ENCODE results near the gene MGAT5B.

MGAT5B gene

DNA sequence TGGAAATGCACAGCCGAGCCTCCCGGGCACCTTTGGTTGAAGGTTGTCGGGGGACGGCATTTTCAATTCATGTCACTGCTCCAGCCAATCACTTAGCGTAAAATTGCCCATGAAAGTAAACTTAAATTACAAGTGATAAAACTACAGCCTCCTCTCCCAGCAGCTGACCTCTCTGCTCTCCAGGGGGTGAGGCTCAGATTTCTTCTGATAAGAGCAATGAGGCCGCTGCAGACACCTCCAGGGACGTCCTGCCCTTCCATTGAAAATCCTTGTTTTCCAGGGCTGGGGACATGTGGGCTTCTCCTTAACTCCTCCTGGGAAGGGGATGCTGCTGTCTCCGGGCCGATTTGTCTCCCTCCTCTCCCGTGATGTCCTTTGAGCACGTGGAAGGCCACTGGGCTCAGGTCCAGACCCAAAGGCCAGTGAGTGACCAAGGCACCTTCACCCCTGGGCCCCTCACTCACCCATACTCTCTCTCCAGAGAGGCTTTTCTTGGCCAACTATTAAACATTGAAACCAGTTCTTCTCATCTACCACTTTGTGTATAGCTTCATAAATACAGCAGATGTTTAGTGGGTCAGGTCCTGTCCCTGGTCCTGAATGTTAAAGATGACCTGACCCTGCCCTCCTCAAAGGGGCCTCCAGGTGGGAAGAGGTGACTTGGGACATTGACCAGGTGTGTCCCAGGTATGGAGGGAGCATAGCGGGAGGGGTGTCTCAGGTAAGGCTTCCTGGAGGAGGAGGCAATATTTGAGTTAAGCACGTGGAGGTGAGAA is 52.3 kb downstream of the MGAT5B start:
- no peak for DNase-seq (ENCODE audit: insufficient read length, low spot score)
- FAIRE-seq, result no peak
- TF ChIP-seq POLR2A (IDR thresholded peaks at IDR 0.05; ENCODE audit: low read depth, low read length) (no peak), SPI1 (IDR thresholded peaks at IDR 0.05; ENCODE audit: low read depth, low read length) (no peak), POU2F2 (IDR thresholded peaks at IDR 0.05; ENCODE audit: low read depth, low read length) (no peak), PAX5 (IDR thresholded peaks at IDR 0.05; ENCODE audit: insufficient read depth, low read length, severe bottlenecking) (no peak), POLR2AphosphoS5 (IDR thresholded peaks at IDR 0.05; ENCODE audit: low read depth, low read length) (no peak), TAF1 (IDR thresholded peaks at IDR 0.05; ENCODE audit: low read depth, low read length) (no peak)

GRCh38 chr17:76921340-76922036 is 53.3 kb downstream of the MGAT5B start:
- TF ChIP-seq POLR2AphosphoS5 (IDR thresholded peaks at IDR 0.05; ENCODE audit: low read depth, low read length) (no peak), SPI1 (IDR thresholded peaks at IDR 0.05; ENCODE audit: low read depth, low read length) (no peak)
- no peak for FAIRE-seq
- no peak for DNase-seq (ENCODE audit: insufficient read length, low spot score)

DNA sequence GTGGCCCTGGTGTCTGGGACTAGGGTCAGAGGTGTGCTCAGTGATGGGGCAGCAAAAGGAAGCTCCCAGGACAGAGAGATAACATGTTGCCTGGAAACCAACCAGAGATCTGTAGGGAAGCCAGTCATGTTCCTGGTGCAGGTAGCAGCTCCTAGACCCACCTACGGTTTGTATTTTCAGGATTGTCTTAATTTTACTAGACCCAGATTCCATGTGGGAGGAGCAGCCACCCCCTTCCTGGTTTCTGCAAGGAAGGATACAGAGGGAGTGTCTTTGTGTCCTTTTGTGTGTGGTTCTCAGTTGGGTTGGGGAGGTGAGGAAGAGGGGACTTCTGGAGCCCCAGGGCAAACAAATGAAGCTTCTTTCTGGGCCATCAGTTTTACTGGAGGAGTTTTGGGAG is 53.9 kb downstream of the MGAT5B start:
- DNase-seq (ENCODE audit: insufficient read length, low spot score), result no peak
- no peak for FAIRE-seq
- no peak for TF ChIP-seq SPI1 (IDR thresholded peaks at IDR 0.05; ENCODE audit: low read depth, low read length)
- TF ChIP-seq POLR2AphosphoS5 (IDR thresholded peaks at IDR 0.05; ENCODE audit: low read depth, low read length), result no peak
- no peak for TF ChIP-seq POU2F2 (IDR thresholded peaks at IDR 0.05; ENCODE audit: low read depth, low read length)
- no peak for TF ChIP-seq PAX5 (IDR thresholded peaks at IDR 0.05; ENCODE audit: insufficient read depth, low read length, severe bottlenecking)
- no peak for TF ChIP-seq TAF1 (IDR thresholded peaks at IDR 0.05; ENCODE audit: low read depth, low read length)
- no peak for TF ChIP-seq POLR2A (IDR thresholded peaks at IDR 0.05; ENCODE audit: low read depth, low read length)

DNA sequence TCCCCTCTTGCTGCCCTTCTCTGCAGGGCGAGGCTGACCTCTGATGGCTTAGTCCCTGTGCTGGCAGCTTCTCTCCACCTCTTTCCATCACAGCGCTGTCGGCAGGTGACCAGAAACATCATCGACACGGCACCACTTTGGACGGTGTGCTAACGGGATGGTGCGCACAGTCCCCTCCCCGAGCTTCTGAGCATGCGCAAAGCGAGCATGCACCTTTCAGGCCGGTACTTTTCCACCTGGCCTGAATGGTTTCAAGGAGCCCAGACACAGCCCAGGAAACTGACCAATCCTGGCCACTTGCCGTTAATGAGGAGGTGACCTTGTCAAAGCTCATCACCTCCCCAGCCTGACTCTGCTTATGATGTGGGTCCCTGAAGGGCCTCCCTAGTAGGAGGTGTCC is 54.8 kb downstream of the MGAT5B start:
- FAIRE-seq, result no peak
- TF ChIP-seq POU2F2 (IDR thresholded peaks at IDR 0.05; ENCODE audit: low read depth, low read length) (no peak), PAX5 (IDR thresholded peaks at IDR 0.05; ENCODE audit: insufficient read depth, low read length, severe bottlenecking) (no peak), POLR2AphosphoS5 (IDR thresholded peaks at IDR 0.05; ENCODE audit: low read depth, low read length) (no peak), SPI1 (IDR thresholded peaks at IDR 0.05; ENCODE audit: low read depth, low read length) (no peak), POLR2A (IDR thresholded peaks at IDR 0.05; ENCODE audit: low read depth, low read length) (no peak), TAF1 (IDR thresholded peaks at IDR 0.05; ENCODE audit: low read depth, low read length) (no peak)
- DNase-seq (ENCODE audit: insufficient read length, low spot score), result no peak

GRCh38 chr17:76923491-76923890 is 55.3 kb downstream of the MGAT5B start:
- FAIRE-seq (no peak), DNase-seq (ENCODE audit: insufficient read length, low spot score) (no peak)
- no peak for TF ChIP-seq PAX5 (IDR thresholded peaks at IDR 0.05; ENCODE audit: insufficient read depth, low read length, severe bottlenecking)
- no peak for TF ChIP-seq TAF1 (IDR thresholded peaks at IDR 0.05; ENCODE audit: low read depth, low read length)
- TF ChIP-seq SPI1 (IDR thresholded peaks at IDR 0.05; ENCODE audit: low read depth, low read length), result no peak
- no peak for TF ChIP-seq POU2F2 (IDR thresholded peaks at IDR 0.05; ENCODE audit: low read depth, low read length)
- no peak for TF ChIP-seq POLR2AphosphoS5 (IDR thresholded peaks at IDR 0.05; ENCODE audit: low read depth, low read length)
- TF ChIP-seq POLR2A (IDR thresholded peaks at IDR 0.05; ENCODE audit: low read depth, low read length), result no peak

GRCh38 chr17:76924345-76925342 is 56.4 kb downstream of the MGAT5B start:
- no peak for FAIRE-seq
- no peak for TF ChIP-seq POLR2AphosphoS5 (IDR thresholded peaks at IDR 0.05; ENCODE audit: low read depth, low read length)
- TF ChIP-seq POU2F2 (IDR thresholded peaks at IDR 0.05; ENCODE audit: low read depth, low read length), result no peak
- TF ChIP-seq POLR2A (IDR thresholded peaks at IDR 0.05; ENCODE audit: low read depth, low read length), result no peak
- no peak for TF ChIP-seq PAX5 (IDR thresholded peaks at IDR 0.05; ENCODE audit: insufficient read depth, low read length, severe bottlenecking)
- no peak for TF ChIP-seq SPI1 (IDR thresholded peaks at IDR 0.05; ENCODE audit: low read depth, low read length)
- TF ChIP-seq TAF1 (IDR thresholded peaks at IDR 0.05; ENCODE audit: low read depth, low read length), result no peak
- no peak for DNase-seq (ENCODE audit: insufficient read length, low spot score)

- DNase-seq (ENCODE audit: insufficient read length, low spot score) (no peak), FAIRE-seq (no peak)
- no peak for TF ChIP-seq PAX5 (IDR thresholded peaks at IDR 0.05; ENCODE audit: insufficient read depth, low read length, severe bottlenecking)
- TF ChIP-seq TAF1 (IDR thresholded peaks at IDR 0.05; ENCODE audit: low read depth, low read length), result no peak
- TF ChIP-seq SPI1 (IDR thresholded peaks at IDR 0.05; ENCODE audit: low read depth, low read length), result no peak
- no peak for TF ChIP-seq POLR2AphosphoS5 (IDR thresholded peaks at IDR 0.05; ENCODE audit: low read depth, low read length)
- no peak for TF ChIP-seq POU2F2 (IDR thresholded peaks at IDR 0.05; ENCODE audit: low read depth, low read length)
- TF ChIP-seq POLR2A (IDR thresholded peaks at IDR 0.05; ENCODE audit: low read depth, low read length), result no peak
Observed at GRCh38 chr17:76925441-76925891, 57.3 kb downstream of the MGAT5B start.

- DNase-seq (ENCODE audit: insufficient read length, low spot score) (no peak), FAIRE-seq (no peak)
- TF ChIP-seq SPI1 (IDR thresholded peaks at IDR 0.05; ENCODE audit: low read depth, low read length) (no peak), POU2F2 (IDR thresholded peaks at IDR 0.05; ENCODE audit: low read depth, low read length) (no peak), TAF1 (IDR thresholded peaks at IDR 0.05; ENCODE audit: low read depth, low read length) (no peak), POLR2A (IDR thresholded peaks at IDR 0.05; ENCODE audit: low read depth, low read length) (no peak), POLR2AphosphoS5 (IDR thresholded peaks at IDR 0.05; ENCODE audit: low read depth, low read length) (no peak), PAX5 (IDR thresholded peaks at IDR 0.05; ENCODE audit: insufficient read depth, low read length, severe bottlenecking) (no peak)
Observed at GRCh38 chr17:76926237-76926866, 58.1 kb downstream of the MGAT5B start.

Data from GM12891 (cell line).